Upper lobe of right lung (tissue), 1 donor: ENCODE data around the gene SERPINA4. TPM values are rescaled to one million over a fixed set of nuclear protein-coding genes. Genes with fewer than 3 reads are reported as not detected.
A peak's percentile ranks its signal among the peaks of the same experiment; 100 is the strongest.

Source experiments
- ATAC-seq: fragments of 200-7000 bp; cut with Tn5 transposase; one replicate; pipeline ENCODE4 v1.9.1; 2020; ENCODE audit warnings: mild to moderate bottlenecking, moderate library complexity
- DNase-seq: peaks from one replicate; pipeline ENCODE4 v3.0.0-alpha.2; 2020
- H3K27ac ChIP-seq: fragments of 200-600 bp; one replicate; pipeline ENCODE4 v1.8.0; 2022
- H3K27me3 ChIP-seq: fragments of 200-600 bp; one replicate; pipeline ENCODE4 v1.8.0; 2022; ENCODE audit warnings: mild to moderate bottlenecking
- H3K36me3 ChIP-seq: fragments of 200-600 bp; one replicate; pipeline ENCODE4 v1.8.0; 2022
- H3K4me1 ChIP-seq: fragments of 200-600 bp; one replicate; pipeline ENCODE4 v1.8.0; 2022
- H3K4me3 ChIP-seq: fragments of 200-600 bp; one replicate; pipeline ENCODE4 v1.8.0; 2022; ENCODE audit warnings: mild to moderate bottlenecking
- H3K9me3 ChIP-seq: fragments of 200-600 bp; one replicate; pipeline ENCODE4 v1.8.0; 2022
- intact Hi-C: fragments of 100-400 bp; cut with DNase I; formaldehyde crosslinking; loops from one replicate; pipeline ENCODE4 v1.11.0; 2022
- total RNA-seq: library from RNA; stranded (reverse); fragmentation: NEBNext Ultra II Directional; extraction: Animal tissue kit (Norgen Biotek cat#: 25700); gene quantifications from one replicate; pipeline ENCODE4 v1.2.1, GENCODE V29; 2021
- TF ChIP-seq, protein P1 (sequence below): fragments of 200-600 bp; IDR thresholded peaks from one replicate; pipeline ENCODE4 v1.8.0; 2022; ENCODE audit warnings: antibody characterized with exemption
- donor health status: DM: no; HTN: yes; CAD: no; lungs with severe emphysema.

The SERPINA4 gene
- total RNA-seq, 1 donor from 2014 or later: not detected

DNA sequence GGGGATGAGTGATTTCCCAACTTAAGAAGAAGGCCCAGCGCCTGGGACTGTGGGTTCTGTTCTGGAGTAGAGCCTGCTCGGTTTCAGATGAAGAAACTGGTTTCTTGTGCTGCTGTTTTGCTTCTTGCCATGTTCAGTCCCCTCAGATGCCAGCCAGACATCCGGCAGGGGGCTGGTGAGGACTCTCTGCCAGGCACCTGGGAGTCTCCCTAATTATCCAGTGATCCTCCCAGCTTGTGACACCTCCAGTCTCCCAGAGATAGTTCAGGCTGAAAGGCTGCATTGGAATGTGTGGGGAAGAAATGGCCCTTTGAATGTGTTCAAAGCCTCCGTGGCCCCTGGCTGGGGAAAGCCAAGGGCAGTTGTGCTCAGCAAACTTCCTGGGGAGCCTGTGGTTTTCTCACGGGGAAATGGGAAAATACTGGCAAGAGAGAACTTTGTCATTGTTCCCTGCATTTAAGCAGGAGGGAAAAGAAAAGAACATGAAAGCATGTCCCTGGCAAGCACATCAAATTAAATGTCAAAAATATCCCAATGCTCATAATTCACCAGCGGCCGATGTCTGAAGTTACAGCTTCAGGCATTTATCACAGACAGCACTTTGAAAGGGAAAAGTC, 43.5 kb upstream of the SERPINA4 start:
- Histone ChIP-seq H3K9me3 (no peaks in the 10 kb centered on the region), H3K27ac (no peak overlapping the region), H3K4me1 (no peaks in the 10 kb centered on the region), H3K4me3 (no peak overlapping the region), H3K36me3 (no peaks in the 10 kb centered on the region), H3K27me3 (no peaks in the 10 kb centered on the region)
- ATAC-seq: no peak
- intact Hi-C loops: no loop called here
- TF ChIP-seq, protein P1, sequence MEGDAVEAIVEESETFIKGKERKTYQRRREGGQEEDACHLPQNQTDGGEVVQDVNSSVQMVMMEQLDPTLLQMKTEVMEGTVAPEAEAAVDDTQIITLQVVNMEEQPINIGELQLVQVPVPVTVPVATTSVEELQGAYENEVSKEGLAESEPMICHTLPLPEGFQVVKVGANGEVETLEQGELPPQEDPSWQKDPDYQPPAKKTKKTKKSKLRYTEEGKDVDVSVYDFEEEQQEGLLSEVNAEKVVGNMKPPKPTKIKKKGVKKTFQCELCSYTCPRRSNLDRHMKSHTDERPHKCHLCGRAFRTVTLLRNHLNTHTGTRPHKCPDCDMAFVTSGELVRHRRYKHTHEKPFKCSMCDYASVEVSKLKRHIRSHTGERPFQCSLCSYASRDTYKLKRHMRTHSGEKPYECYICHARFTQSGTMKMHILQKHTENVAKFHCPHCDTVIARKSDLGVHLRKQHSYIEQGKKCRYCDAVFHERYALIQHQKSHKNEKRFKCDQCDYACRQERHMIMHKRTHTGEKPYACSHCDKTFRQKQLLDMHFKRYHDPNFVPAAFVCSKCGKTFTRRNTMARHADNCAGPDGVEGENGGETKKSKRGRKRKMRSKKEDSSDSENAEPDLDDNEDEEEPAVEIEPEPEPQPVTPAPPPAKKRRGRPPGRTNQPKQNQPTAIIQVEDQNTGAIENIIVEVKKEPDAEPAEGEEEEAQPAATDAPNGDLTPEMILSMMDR: no peak
- no peak for DNase-seq

DNA sequence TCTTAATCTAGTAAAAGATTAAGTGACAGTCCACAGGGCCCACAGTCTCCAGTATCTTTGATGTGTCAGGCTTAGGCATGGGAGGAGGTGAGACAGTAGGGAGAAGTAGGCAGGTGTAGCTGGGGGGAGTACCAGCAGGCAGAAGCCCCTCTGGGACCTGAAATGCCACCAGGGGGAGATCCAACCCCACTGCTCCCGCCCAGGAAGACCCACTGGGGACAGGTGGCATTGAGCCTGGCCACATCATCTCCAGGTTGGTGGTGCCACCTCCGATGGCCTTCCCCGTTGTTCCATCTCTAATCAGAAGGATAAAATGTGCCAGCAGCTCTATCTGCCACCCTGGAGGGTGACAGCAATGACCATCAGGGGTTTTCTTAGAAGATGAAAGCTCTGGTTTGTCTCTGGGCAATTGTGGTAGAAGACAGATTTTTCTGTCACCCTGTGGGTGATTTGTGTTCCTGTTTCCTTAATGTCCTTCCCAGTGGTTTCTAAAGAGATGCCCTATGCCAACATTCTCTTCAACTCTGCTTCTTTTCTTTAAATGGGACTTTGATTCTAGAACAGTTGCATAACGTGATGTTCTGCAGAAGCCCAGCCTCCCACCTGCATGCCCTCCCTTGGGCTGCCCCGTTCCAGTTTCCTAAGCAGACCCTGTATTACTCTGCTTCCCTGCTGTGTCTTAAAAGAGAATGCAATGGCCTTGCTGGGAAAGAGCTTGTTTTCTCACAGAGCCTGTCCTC, 39.7 kb upstream of the SERPINA4 start:
- no peaks in the 10 kb centered on the region for H3K36me3 ChIP-seq
- ATAC-seq (no peak), DNase-seq (no peak)
- no peak overlapping the region for H3K4me3 ChIP-seq
- intact Hi-C loops: no loop called here
- H3K27ac ChIP-seq: no peak overlapping the region
- H3K9me3 ChIP-seq: no peaks in the 10 kb centered on the region
- no peaks in the 10 kb centered on the region for H3K27me3 ChIP-seq
- no peaks in the 10 kb centered on the region for H3K4me1 ChIP-seq
- TF ChIP-seq, protein P1: no peak

DNA sequence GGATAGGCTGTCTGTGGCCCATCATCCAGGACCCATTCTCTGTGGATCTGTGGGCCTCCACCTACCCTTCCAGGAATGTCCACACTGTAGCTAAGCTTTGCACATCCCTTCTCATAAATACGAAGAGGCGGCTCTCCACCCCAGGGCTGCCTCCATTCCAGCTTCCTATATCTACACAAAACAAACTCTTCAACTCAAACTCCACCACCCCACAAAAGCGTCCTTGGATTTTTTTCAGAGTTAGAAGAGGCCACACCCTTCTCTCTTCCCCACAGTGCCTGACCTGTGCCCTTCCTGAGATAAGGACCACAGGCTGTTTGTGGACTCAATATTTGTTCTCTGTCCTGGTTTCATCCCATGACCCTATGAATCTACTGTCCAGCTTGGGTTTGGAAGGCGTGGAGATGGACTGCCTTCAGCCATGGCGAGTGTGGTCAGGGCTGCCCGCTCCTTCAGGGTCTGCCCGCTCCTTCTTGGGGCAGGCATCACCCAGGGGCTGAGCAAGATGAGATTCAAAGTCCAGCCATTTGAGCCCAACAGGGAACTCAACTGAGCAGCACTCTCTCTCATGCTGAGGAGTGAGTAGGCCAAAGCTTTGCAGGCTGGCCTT, 39.0 kb upstream of the SERPINA4 start:
- Histone ChIP-seq H3K9me3 (no peaks in the 10 kb centered on the region), H3K36me3 (no peaks in the 10 kb centered on the region), H3K4me1 (no peaks in the 10 kb centered on the region), H3K27me3 (no peaks in the 10 kb centered on the region), H3K27ac (no peak overlapping the region), H3K4me3 (no peak overlapping the region)
- ATAC-seq (no peak), DNase-seq (no peak)
- TF ChIP-seq, protein P1: no peak
- intact Hi-C loops: no loop called here

DNA sequence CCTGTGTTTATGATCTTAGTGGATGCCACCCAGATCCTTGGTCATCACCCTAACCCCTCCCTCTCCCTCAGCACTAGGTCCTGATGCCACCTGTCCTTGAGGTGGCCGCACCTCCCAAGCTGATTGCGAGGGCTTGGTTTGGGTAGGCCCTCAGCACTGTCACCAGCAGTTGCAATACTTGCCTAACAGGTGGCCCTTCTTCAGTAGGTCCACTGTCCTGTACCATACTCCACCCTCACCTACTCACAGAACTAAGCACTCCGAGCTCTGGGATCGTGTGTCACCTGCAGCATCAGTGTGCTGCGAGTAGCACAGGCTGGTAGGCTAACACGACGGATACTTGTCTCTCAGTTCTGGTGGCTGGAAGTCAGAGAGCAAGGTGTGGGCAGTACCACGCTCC, 38.0 kb upstream of the SERPINA4 start:
- DNase-seq: no peak
- H3K4me3 ChIP-seq: no peak overlapping the region
- H3K4me1 ChIP-seq: no peaks in the 10 kb centered on the region
- no peaks in the 10 kb centered on the region for H3K27me3 ChIP-seq
- TF ChIP-seq, protein P1: no peak
- H3K27ac ChIP-seq: no peak overlapping the region
- ATAC-seq: peak; percentile 16
- no peaks in the 10 kb centered on the region for H3K36me3 ChIP-seq
- no peaks in the 10 kb centered on the region for H3K9me3 ChIP-seq
- intact Hi-C loops: no loop called here

DNA sequence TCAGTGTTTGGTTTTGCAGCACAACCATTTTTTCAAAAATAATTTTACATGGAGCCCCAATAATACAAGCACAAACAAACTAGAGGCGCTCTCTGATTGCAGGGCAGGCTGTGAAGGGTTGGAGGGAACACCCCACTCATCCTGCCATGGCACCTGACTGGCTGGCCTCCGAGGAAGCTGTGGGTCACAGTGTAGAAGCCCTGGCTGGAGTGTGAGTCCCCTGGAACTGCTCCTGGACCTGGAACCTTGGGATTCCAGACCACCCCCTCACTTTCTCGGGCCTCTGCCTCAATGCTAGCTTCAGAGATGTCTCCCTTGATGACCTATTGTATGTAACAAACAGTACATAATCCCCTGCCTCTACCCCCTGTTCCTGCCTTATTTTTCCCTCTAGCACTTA, 37.1 kb upstream of the SERPINA4 start:
- H3K4me3 ChIP-seq: no peak overlapping the region
- no peak for ATAC-seq
- intact Hi-C loops: no loop called here
- no peaks in the 10 kb centered on the region for H3K36me3 ChIP-seq
- H3K9me3 ChIP-seq: no peaks in the 10 kb centered on the region
- no peaks in the 10 kb centered on the region for H3K27me3 ChIP-seq
- H3K27ac ChIP-seq: no peak overlapping the region
- TF ChIP-seq, protein P1: no peak
- no peaks in the 10 kb centered on the region for H3K4me1 ChIP-seq
- no peak for DNase-seq
